Liver (tissue), 9 donors: ENCODE data around the gene ARHGEF28. TPM values are rescaled to one million over a fixed set of nuclear protein-coding genes. Genes with fewer than 3 reads are reported as not detected.

ENCODE experiments used
- DNase-seq: peaks from one replicate; pipeline ENCODE4 v3.0.0-alpha.2; 2017; ENCODE audit warnings: low spot score
- H3K27ac ChIP-seq, 2 donors: one replicate each; pipeline ENCODE4 v1.7.0; 2013; ENCODE audit warnings: inconsistent platforms in 2 of 2, low read length in 2 of 2, control low read depth in 1 of 2, low read depth in 1 of 2, mild to moderate bottlenecking in 1 of 2
- H3K27me3 ChIP-seq, 4 donors: one replicate each; pipeline versions ENCODE4 v1.6.1 to v1.7.0; 2013; ENCODE audit warnings: low read length in 3 of 4, inconsistent platforms in 1 of 4, mild to moderate bottlenecking in 1 of 4, moderate library complexity in 1 of 4; ENCODE audit not compliant: control insufficient read depth in 4 of 4, insufficient read depth in 4 of 4
- H3K36me3 ChIP-seq, 4 donors: one replicate each; pipeline versions ENCODE4 v1.6.1 to v1.7.0; 2013; ENCODE audit warnings: low read length in 3 of 4, mild to moderate bottlenecking in 3 of 4, low read depth in 1 of 4, moderate library complexity in 1 of 4; ENCODE audit not compliant: control insufficient read depth in 4 of 4, insufficient read depth in 3 of 4
- H3K4me1 ChIP-seq, 4 donors: one replicate each; pipeline versions ENCODE4 v1.6.1 to v1.7.0; 2013; ENCODE audit warnings: low read length in 3 of 4, mild to moderate bottlenecking in 3 of 4, moderate library complexity in 1 of 4; ENCODE audit not compliant: control insufficient read depth in 4 of 4, insufficient read depth in 4 of 4
- H3K4me3 ChIP-seq, 3 donors: one replicate each; pipeline versions ENCODE4 v1.6.1 to v1.7.0; 2013; ENCODE audit warnings: low read length in 3 of 3, control low read depth in 1 of 3, low read depth in 1 of 3, mild to moderate bottlenecking in 1 of 3
- H3K9ac ChIP-seq, 2 donors: one replicate each; pipeline ENCODE4 v1.7.0; 2013; ENCODE audit warnings: low read length in 2 of 2, mild to moderate bottlenecking in 2 of 2, moderate library complexity in 2 of 2, control low read depth in 1 of 2, low read depth in 1 of 2
- H3K9me3 ChIP-seq, 4 donors: one replicate each; pipeline versions ENCODE4 v1.6.1 to v1.7.0; 2013; ENCODE audit warnings: low read length in 3 of 4; ENCODE audit not compliant: control insufficient read depth in 4 of 4
- EGR1 ChIP-seq, 2 donors: IDR thresholded peaks; 2 replicates each; pipeline ENCODE4 v1.6.1; 2016 to 2018; ENCODE audit warnings: antibody characterized with exemption in 2 of 2, low read depth in 2 of 2
- FOXA1 ChIP-seq: IDR thresholded peaks from 2 replicates; pipeline ENCODE4 v1.6.1; 2016; ENCODE audit warnings: antibody characterized with exemption
- HNF4A ChIP-seq, 2 donors: conservative IDR thresholded peaks; 2 replicates each; pipeline ENCODE4 v1.6.1; 2016; ENCODE audit warnings: antibody characterized with exemption in 2 of 2, mild to moderate bottlenecking in 2 of 2
- HNF4G ChIP-seq: IDR thresholded peaks from 2 replicates; pipeline ENCODE4 v1.6.1; 2016; ENCODE audit warnings: antibody characterized with exemption
- RXRA ChIP-seq, 2 donors: IDR thresholded peaks; 2 replicates each; pipeline ENCODE4 v1.6.1; 2017 to 2018; ENCODE audit warnings: antibody characterized with exemption in 2 of 2, mild to moderate bottlenecking in 1 of 2
- SP1 ChIP-seq: IDR thresholded peaks from 2 replicates; pipeline ENCODE4 v1.6.1; 2018; ENCODE audit warnings: antibody characterized with exemption, mild to moderate bottlenecking
- YY1 ChIP-seq: IDR thresholded peaks from 2 replicates; pipeline ENCODE4 v1.6.1; 2016; ENCODE audit warnings: antibody characterized with exemption, mild to moderate bottlenecking
- ZBTB33 ChIP-seq: IDR thresholded peaks from 2 replicates; pipeline ENCODE4 v1.6.1; 2016; ENCODE audit warnings: antibody characterized with exemption
- WGBS: extraction: QIAGEN DNeasy Blood & Tissue Kit; methylation state at CpG from one replicate; pipeline ENCODE4 v1.1.7; 2013; 5-methylcytosine and 5-hydroxymethylcytosine counted together
- polyA plus RNA-seq, 2 donors: library from polyadenylated mRNA; stranded (reverse) in 1 of 2; unstranded in 1 of 2; fragments of 200-250 nt in 1 of 2; fragments of >200 nt in 1 of 2; fragmentation: Nextera tagmentation in 1 of 2; extraction: Ambion mirVana in 1 of 2; gene quantifications; one replicate each; pipeline versions ENCODE4 v1.2.1 to v1.2.3, GENCODE V29; 2013 to 2015
- total RNA-seq, 2 donors: library from RNA; depleted of rRNA; stranded (reverse); fragments of >200 nt; gene quantifications; one replicate each; pipeline ENCODE4 v1.2.3, GENCODE V29; 2014
- donor health status: healthy.
- donor health status: healthy.
- donor health status: healthy.
- donor health status: healthy.
- donor health status: healthy.

The ARHGEF28 gene
- total and polyA plus RNA-seq, 4 donors, result 1.6 to 13.9 (median 3.6) TPM

- Histone ChIP-seq H3K27ac (no peak overlapping the region), H3K27me3 (no peaks in the 10 kb centered on the region), H3K9ac (no peak overlapping the region), H3K36me3 (no peaks in the 10 kb centered on the region), H3K4me1 (peaks cover 0 to under 1% (median 0%) of the 10 kb centered on the region in 4 donors), H3K9me3 (no peaks in the 10 kb centered on the region), H3K4me3 (no peak overlapping the region)
- WGBS, result 72% methylated on average over 4 of the region's 4 CpGs
- TF ChIP-seq ZBTB33, result no peak
- no peak for DNase-seq
Measured at GRCh38 chr5:73740274-73740790, 114.3 kb downstream of the ARHGEF28 start.

- 78% methylated on average over 2 of the region's 2 CpGs for WGBS
- Histone ChIP-seq H3K4me3 (no peak overlapping the region), H3K9me3 (no peaks in the 10 kb centered on the region), H3K36me3 (no peaks in the 10 kb centered on the region), H3K4me1 (peaks cover 0 to 7% (median 2%) of the 10 kb centered on the region in 4 donors), H3K27ac (no peak overlapping the region), H3K9ac (no peak overlapping the region), H3K27me3 (no peaks in the 10 kb centered on the region)
- TF ChIP-seq ZBTB33, result no peak
- TF ChIP-seq YY1, result no peak
- TF ChIP-seq FOXA1, result no peak
- no peak for TF ChIP-seq RXRA (IDR thresholded peaks at IDR 0.05)
- TF ChIP-seq EGR1 (IDR thresholded peaks at IDR 0.05; ENCODE audit: low read depth in 2 of 2), result no peak
- no peak for DNase-seq
Measured at GRCh38 chr5:73743161-73743560, 117.2 kb downstream of the ARHGEF28 start.

GRCh38 chr5:73745836-73746235 lies 119.8 kb downstream of the ARHGEF28 start:
- no peaks in the 10 kb centered on the region for H3K9me3 ChIP-seq
- H3K27ac ChIP-seq, result no peak overlapping the region
- peak in 1 of 2 donors; percentile 15 for TF ChIP-seq HNF4A (conservative IDR thresholded peaks at IDR 0.05)
- no peak for TF ChIP-seq SP1
- WGBS, result 18% methylated on average over 1 of the region's 1 CpG
- H3K9ac ChIP-seq, result no peak overlapping the region
- H3K4me1 ChIP-seq, result peaks cover 0 to 7% (median 4%) of the 10 kb centered on the region in 4 donors
- no peak overlapping the region for H3K4me3 ChIP-seq
- H3K36me3 ChIP-seq, result peaks cover 0 to 2% (median 0%) of the 10 kb centered on the region in 4 donors
- no peak for DNase-seq
- H3K27me3 ChIP-seq, result no peaks in the 10 kb centered on the region

- DNase-seq, result no peak
- Histone ChIP-seq H3K9ac (no peak overlapping the region), H3K4me3 (no peak overlapping the region), H3K9me3 (no peaks in the 10 kb centered on the region), H3K36me3 (peaks cover 0 to 2% (median 0%) of the 10 kb centered on the region in 4 donors), H3K27ac (no peak overlapping the region), H3K27me3 (no peaks in the 10 kb centered on the region), H3K4me1 (peaks cover 0 to 7% (median 4%) of the 10 kb centered on the region in 4 donors)
- no peak for TF ChIP-seq HNF4G
- peak; percentile 26 to 55 for TF ChIP-seq HNF4A (conservative IDR thresholded peaks at IDR 0.05)
- WGBS, result 65% methylated on average over 2 of the region's 2 CpGs
Measured at GRCh38 chr5:73746608-73747007, 120.6 kb downstream of the ARHGEF28 start.
